T47D (cell line): ENCODE data around the gene ATAD3A.

ENCODE experiments used
- DNase-seq, 2 experiments: peaks; one replicate each; pipeline versions ENCODE4 v3.0.0 to v3.0.0-alpha.2; 2011 to 2012; ENCODE audit warnings: low read depth in 1 of 2, low spot score in 1 of 2
- JUND ChIP-seq: IDR thresholded peaks from 2 replicates; pipeline ENCODE4 v1.6.1; 2012; ENCODE audit warnings: low read depth
- in situ Hi-C: cut with HindIII; loops from 2 replicates; pipeline ENCODE4 v1.10.0; 2016; ENCODE audit warnings: low sequenced_read_pairs, low pct_unique_long_range_greater_than_20kb

The ATAD3A gene

GRCh38 chr1:1574721-1575537 is 63.0 kb downstream of the ATAD3A start, which contains the start of gene SSU72:
Gene SSU72 (minus strand): TSS chr1:1574863. CDS start chr1:1574557, 306 bp downstream.
- no peak for TF ChIP-seq JUND
- DNase-seq = peak; percentile 75 to 92
- in situ Hi-C loops = no loop called here

DNA sequence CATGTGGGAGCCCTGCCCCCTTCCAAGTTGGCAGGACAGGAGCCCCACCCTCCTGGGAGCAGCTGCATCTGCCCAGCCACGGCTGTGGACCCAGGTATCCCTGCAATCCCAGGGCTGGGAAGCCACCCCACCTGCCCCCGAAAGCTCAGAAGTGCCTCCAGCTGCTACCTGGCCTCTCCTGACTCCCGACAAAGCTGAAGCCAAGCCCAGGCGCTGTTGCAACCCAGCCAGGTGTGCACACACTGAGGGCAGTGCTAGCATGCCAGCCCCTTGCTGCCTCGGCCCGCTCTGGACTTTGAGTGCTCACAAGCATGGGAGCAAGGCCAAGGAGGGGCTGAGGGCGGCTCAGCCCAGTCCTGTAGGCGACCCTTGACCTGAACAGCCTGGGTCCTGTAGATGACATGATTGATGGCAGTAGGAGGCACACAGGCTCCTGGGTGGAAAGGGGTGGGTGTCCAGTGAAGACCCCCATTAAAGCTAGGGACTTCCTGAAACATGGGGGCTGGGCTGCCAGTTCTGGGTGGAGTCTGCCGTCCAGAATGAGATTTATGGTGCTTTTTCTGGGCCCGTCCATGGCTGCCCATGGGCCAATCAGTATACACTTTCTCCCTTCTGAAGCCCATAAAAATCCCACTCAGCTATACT is 65.5 kb downstream of the ATAD3A start:
- in situ Hi-C loops = no loop called here
- no peak for TF ChIP-seq JUND
- DNase-seq = no peak

GRCh38 chr1:1578371-1578940 is 66.5 kb downstream of the ATAD3A start:
- in situ Hi-C loops = no loop called here
- DNase-seq = no peak
- TF ChIP-seq JUND = no peak

- no peak for DNase-seq
- in situ Hi-C loops = no loop called here
- no peak for TF ChIP-seq JUND
Observed at GRCh38 chr1:1582585-1583346, 70.8 kb downstream of the ATAD3A start.

DNA sequence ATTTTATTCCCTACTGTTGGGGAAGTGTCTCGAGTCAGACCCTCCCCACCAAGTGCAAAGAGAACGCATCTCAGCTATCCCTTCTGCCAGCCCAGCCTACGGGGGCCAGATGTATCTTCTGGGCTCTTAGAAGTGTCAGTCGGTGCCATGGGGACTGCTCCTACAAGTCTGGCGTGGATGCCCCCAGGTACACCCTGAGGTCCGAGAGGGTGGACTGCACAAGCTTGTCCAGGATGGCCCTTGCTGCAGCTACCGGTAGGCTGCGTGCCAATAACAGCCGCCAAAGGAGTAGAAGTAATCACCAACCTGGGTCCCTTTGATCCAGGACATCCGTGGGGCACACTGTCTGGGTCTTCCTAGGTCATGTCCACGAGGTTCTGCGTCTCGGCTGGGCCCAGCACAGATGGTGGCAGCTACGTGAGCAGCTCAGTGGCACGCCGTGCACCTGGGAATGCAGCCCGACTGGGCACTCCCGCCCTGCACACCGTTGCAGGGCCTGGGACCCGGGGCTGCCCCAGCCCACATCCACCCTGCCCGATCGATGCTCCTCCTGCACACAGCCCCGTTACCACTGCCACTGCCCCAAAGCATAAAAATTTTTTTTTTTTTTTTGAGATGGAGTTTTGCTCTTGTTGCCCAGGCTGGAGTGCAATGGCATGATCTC is 71.5 kb downstream of the ATAD3A start:
- TF ChIP-seq JUND = no peak
- in situ Hi-C loops = no loop called here
- DNase-seq = no peak
